ENCODE results near the gene NCOA3.
"Not testable (repeated sequence)": the region's sequence is repeated elsewhere in the genome, so short reads cannot be mapped to it uniquely, and the experiment has no call there.

DNA sequence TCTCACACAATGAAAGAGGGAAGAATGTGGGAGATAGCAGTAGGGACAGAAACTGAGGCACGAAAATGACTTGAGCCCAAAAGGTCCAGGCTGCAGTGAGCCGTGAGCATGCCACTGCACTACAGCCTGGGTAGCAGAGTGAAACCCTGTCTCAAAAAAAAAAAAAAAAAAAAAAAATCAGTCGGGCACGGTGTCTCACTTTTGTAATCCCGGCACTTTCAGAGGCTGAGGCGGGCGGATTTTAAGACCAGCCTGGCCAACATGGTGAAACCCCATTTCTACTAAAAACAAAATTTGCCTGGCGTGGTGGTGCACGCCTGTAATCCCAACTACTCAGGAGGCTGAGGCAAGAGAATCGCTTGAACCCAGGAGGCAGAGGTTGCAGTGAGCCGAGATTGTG is 7.1 kb upstream of the NCOA3 start:
- TF ChIP-seq, protein P1, sequence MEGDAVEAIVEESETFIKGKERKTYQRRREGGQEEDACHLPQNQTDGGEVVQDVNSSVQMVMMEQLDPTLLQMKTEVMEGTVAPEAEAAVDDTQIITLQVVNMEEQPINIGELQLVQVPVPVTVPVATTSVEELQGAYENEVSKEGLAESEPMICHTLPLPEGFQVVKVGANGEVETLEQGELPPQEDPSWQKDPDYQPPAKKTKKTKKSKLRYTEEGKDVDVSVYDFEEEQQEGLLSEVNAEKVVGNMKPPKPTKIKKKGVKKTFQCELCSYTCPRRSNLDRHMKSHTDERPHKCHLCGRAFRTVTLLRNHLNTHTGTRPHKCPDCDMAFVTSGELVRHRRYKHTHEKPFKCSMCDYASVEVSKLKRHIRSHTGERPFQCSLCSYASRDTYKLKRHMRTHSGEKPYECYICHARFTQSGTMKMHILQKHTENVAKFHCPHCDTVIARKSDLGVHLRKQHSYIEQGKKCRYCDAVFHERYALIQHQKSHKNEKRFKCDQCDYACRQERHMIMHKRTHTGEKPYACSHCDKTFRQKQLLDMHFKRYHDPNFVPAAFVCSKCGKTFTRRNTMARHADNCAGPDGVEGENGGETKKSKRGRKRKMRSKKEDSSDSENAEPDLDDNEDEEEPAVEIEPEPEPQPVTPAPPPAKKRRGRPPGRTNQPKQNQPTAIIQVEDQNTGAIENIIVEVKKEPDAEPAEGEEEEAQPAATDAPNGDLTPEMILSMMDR (conservative IDR thresholded peaks at IDR 0.05; ENCODE audit: low read depth, low read length) = not testable (repeated sequence)
- TF ChIP-seq EZH2 (IDR thresholded peaks at IDR 0.05; ENCODE audit: low read length, unreplicated experiment); EZH2phosphoT487 (IDR thresholded peaks at IDR 0.05; ENCODE audit: borderline replicate concordance, low read length): not testable (repeated sequence)
